Nephron progenitor cell (in vitro differentiated cells): Measurements from ENCODE around the gene ACTA1.
A peak's percentile ranks its signal among the peaks of the same experiment; 100 is the strongest.

Source experiments
- DNase-seq: peaks from one replicate; pipeline ENCODE4 v3.0.0; 2021
- H3K27ac Mint-ChIP-seq: 2 replicates; pipeline ENCODE4 v1.8.0; 2021; ENCODE audit warnings: mild to moderate bottlenecking, moderate library complexity, mixed read lengths
- H3K27me3 Mint-ChIP-seq: 2 replicates; pipeline ENCODE4 v1.8.0; 2021; ENCODE audit warnings: mild to moderate bottlenecking, low read depth, mixed read lengths; ENCODE audit not compliant: poor library complexity
- H3K36me3 Mint-ChIP-seq: 2 replicates; pipeline ENCODE4 v1.8.0; 2021; ENCODE audit warnings: low read depth, mixed read lengths
- H3K4me1 Mint-ChIP-seq: 2 replicates; pipeline ENCODE4 v1.8.0; 2021; ENCODE audit warnings: mixed read lengths
- H3K4me3 Mint-ChIP-seq: 2 replicates; pipeline ENCODE4 v1.8.0; 2021; ENCODE audit warnings: mild to moderate bottlenecking, moderate library complexity, mixed read lengths
- H3K9me3 Mint-ChIP-seq: 2 replicates; pipeline ENCODE4 v1.8.0; 2021; ENCODE audit warnings: mild to moderate bottlenecking, moderate library complexity, mixed read lengths
- CTCF ChIP-seq: fragments of 200-600 bp; sonication (generic); IDR thresholded peaks from 2 replicates; pipeline ENCODE4 v1.5.0; 2021; ENCODE audit warnings: antibody characterized with exemption

ACTA1 gene

GRCh38 chr1:229448354-229448753 lies 14.5 kb upstream of the ACTA1 start:
- Mint-ChIP-seq H3K4me3 (no peak overlapping the region), H3K36me3 (peaks cover 65% of the 10 kb centered on the region), H3K4me1 (no peaks in the 10 kb centered on the region), H3K27ac (no peak overlapping the region), H3K9me3 (no peaks in the 10 kb centered on the region), H3K27me3 (no peaks in the 10 kb centered on the region)
- no peak for TF ChIP-seq CTCF
- DNase-seq = no peak

GRCh38 chr1:229447809-229448252 lies 13.9 kb upstream of the ACTA1 start:
- peak overlapping the region; percentile 48 for H3K27ac Mint-ChIP-seq
- peaks cover 65% of the 10 kb centered on the region for H3K36me3 Mint-ChIP-seq
- no peaks in the 10 kb centered on the region for H3K9me3 Mint-ChIP-seq
- no peak overlapping the region for H3K4me3 Mint-ChIP-seq
- no peak for DNase-seq
- H3K27me3 Mint-ChIP-seq = no peaks in the 10 kb centered on the region
- TF ChIP-seq CTCF = no peak
- no peaks in the 10 kb centered on the region for H3K4me1 Mint-ChIP-seq

- peaks cover 63% of the 10 kb centered on the region for H3K36me3 Mint-ChIP-seq
- no peaks in the 10 kb centered on the region for H3K27me3 Mint-ChIP-seq
- no peaks in the 10 kb centered on the region for H3K9me3 Mint-ChIP-seq
- no peak for DNase-seq
- no peak overlapping the region for H3K4me3 Mint-ChIP-seq
- H3K27ac Mint-ChIP-seq = no peak overlapping the region
- TF ChIP-seq CTCF = no peak
- H3K4me1 Mint-ChIP-seq = no peaks in the 10 kb centered on the region
Measured at GRCh38 chr1:229445828-229446227, 11.9 kb upstream of the ACTA1 start.

GRCh38 chr1:229440851-229441537 lies 7.1 kb upstream of the ACTA1 start:
- Mint-ChIP-seq H3K27ac (peak overlapping the region; percentile 30), H3K27me3 (peaks cover 23% of the 10 kb centered on the region), H3K36me3 (peaks cover 51% of the 10 kb centered on the region), H3K4me1 (peaks cover 8% of the 10 kb centered on the region), H3K4me3 (no peak overlapping the region), H3K9me3 (no peaks in the 10 kb centered on the region)
- TF ChIP-seq CTCF = no peak
- DNase-seq = no peak

GRCh38 chr1:229438021-229438420 lies 4.1 kb upstream of the ACTA1 start:
- Mint-ChIP-seq H3K27me3 (peaks cover 52% of the 10 kb centered on the region), H3K4me1 (peaks cover 15% of the 10 kb centered on the region), H3K36me3 (peaks cover 35% of the 10 kb centered on the region), H3K4me3 (no peak overlapping the region), H3K27ac (no peak overlapping the region), H3K9me3 (no peaks in the 10 kb centered on the region)
- no peak for TF ChIP-seq CTCF
- no peak for DNase-seq

GRCh38 chr1:229437443-229437842 lies 3.5 kb upstream of the ACTA1 start:
- DNase-seq = no peak
- H3K4me1 Mint-ChIP-seq = peaks cover 15% of the 10 kb centered on the region
- peaks cover 35% of the 10 kb centered on the region for H3K36me3 Mint-ChIP-seq
- no peak overlapping the region for H3K27ac Mint-ChIP-seq
- no peak for TF ChIP-seq CTCF
- no peak overlapping the region for H3K4me3 Mint-ChIP-seq
- H3K9me3 Mint-ChIP-seq = no peaks in the 10 kb centered on the region
- peaks cover 58% of the 10 kb centered on the region for H3K27me3 Mint-ChIP-seq
